Tibial artery (tissue), 4 donors: Measurements from ENCODE around the gene PAPPA2.

Source experiments
- DNase-seq, 2 donors: peaks; one replicate each; pipeline ENCODE4 v3.0.0-alpha.2; 2019
- H3K27ac ChIP-seq, 2 donors: fragments of 200-600 bp; sonication (generic) in 1 of 2; 1 replicate in 1 of 2; 2 replicates in 1 of 2; pipeline ENCODE4 v1.5.1; 2018 to 2019; ENCODE audit warnings: mild to moderate bottlenecking in 1 of 2
- H3K27me3 ChIP-seq, 2 donors: fragments of 200-600 bp; sonication (generic) in 1 of 2; one replicate each; pipeline versions ENCODE4 v1.5.1 to v1.6.0; 2016 to 2019
- H3K36me3 ChIP-seq, 3 donors: fragments of 200-600 bp; sonication (generic) in 2 of 3; one replicate each; pipeline ENCODE4 v1.5.1; 2016 to 2019; ENCODE audit warnings: mild to moderate bottlenecking in 2 of 3
- H3K4me1 ChIP-seq, 4 donors: fragments of 200-600 bp; sonication (generic) in 2 of 4; 1 replicate in 3 of 4; 2 replicates in 1 of 4; pipeline ENCODE4 v1.5.1; 2016 to 2019
- H3K4me3 ChIP-seq, 2 donors: fragments of 200-600 bp; sonication (generic) in 1 of 2; 1 replicate in 1 of 2; 2 replicates in 1 of 2; pipeline ENCODE4 v1.5.1; 2018 to 2019; ENCODE audit warnings: mild to moderate bottlenecking in 2 of 2
- H3K9me3 ChIP-seq, 3 donors: fragments of 200-600 bp; sonication (generic) in 1 of 3; one replicate each; pipeline ENCODE4 v1.5.1; 2016 to 2019
- CTCF ChIP-seq, 2 experiments: fragments of 200-600 bp in 1 of 2; fragments of 450-650 bp in 1 of 2; IDR thresholded peaks; one replicate each; pipeline ENCODE4 v1.5.1; 2017 to 2019; ENCODE audit warnings: antibody characterized with exemption in 2 of 2, mild to moderate bottlenecking in 1 of 2, moderate library complexity in 1 of 2
- intact Hi-C: fragments of 100-400 bp; cut with DNase I; formaldehyde crosslinking; loops from one replicate; pipeline ENCODE4 v1.15.0; 2023; ENCODE audit warnings: low total_unique reads

The PAPPA2 gene

GRCh38 chr1:176656257-176656995 lies 193.5 kb downstream of the PAPPA2 start:
- Histone ChIP-seq H3K27me3 (no peaks in the 10 kb centered on the region), H3K36me3 (no peaks in the 10 kb centered on the region), H3K27ac (peak overlapping the region; percentile 79 to 83), H3K9me3 (peaks cover 0 to 16% (median 5%) of the 10 kb centered on the region in 3 donors), H3K4me1 (peaks cover 0 to 24% (median 5%) of the 10 kb centered on the region in 4 donors), H3K4me3 (no peak overlapping the region)
- intact Hi-C loops, result no loop called here
- DNase-seq, result peak in 1 of 2 donors; percentile 30
- TF ChIP-seq CTCF (IDR thresholded peaks at IDR 0.05), result no peak

DNA sequence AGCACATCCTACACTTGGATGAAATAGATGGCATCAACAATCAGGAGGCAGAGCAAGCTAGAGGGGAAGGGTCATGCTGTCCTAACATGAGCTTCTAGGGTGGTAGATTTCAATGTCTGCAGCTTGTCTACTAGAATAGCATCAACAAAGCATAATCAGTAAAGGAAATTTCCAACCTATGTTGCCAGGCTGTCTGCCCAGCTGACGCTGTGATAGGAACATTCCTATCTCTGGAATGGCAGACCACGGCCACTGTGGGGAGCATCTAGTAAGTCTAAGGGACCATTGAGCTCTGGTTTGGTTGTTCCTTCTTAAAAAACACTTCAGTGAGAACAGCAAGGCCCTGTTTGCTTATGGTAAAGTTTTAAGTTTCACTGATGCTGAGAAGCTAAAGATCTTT lies 206.8 kb downstream of the PAPPA2 start:
- Histone ChIP-seq H3K4me3 (no peak overlapping the region), H3K27me3 (no peaks in the 10 kb centered on the region), H3K36me3 (no peaks in the 10 kb centered on the region), H3K27ac (no peak overlapping the region), H3K9me3 (no peaks in the 10 kb centered on the region), H3K4me1 (no peaks in the 10 kb centered on the region)
- intact Hi-C loops, result no loop called here
- no peak for TF ChIP-seq CTCF (IDR thresholded peaks at IDR 0.05)
- DNase-seq, result no peak

DNA sequence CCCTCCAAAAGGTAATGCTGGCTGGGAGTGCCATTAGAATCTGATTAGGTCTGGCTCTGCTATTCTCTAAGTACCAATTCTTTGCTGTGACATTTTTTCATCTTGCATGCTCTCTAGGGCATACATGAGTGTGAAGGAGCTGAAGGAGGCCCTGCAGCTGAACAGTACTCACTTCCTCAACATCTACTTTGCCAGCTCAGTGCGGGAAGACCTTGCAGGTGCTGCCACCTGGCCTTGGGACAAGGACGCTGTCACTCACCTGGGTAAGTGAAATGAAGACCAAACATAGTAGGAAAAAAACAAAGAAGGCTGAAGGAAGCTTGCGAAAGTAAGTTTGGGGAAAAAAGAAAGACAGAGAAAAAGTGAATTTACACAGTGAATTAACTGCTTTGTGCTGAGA lies 207.9 kb downstream of the PAPPA2 start:
- no peaks in the 10 kb centered on the region for H3K36me3 ChIP-seq
- intact Hi-C loops, result no loop called here
- H3K9me3 ChIP-seq, result no peaks in the 10 kb centered on the region
- no peak for TF ChIP-seq CTCF (IDR thresholded peaks at IDR 0.05)
- H3K27me3 ChIP-seq, result no peaks in the 10 kb centered on the region
- no peak overlapping the region for H3K4me3 ChIP-seq
- no peak overlapping the region for H3K27ac ChIP-seq
- H3K4me1 ChIP-seq, result no peaks in the 10 kb centered on the region
- no peak for DNase-seq

GRCh38 chr1:176682830-176683535 lies 220.0 kb downstream of the PAPPA2 start:
- H3K4me1 ChIP-seq, result no peaks in the 10 kb centered on the region
- no peaks in the 10 kb centered on the region for H3K9me3 ChIP-seq
- intact Hi-C loops, result no loop called here
- H3K27ac ChIP-seq, result no peak overlapping the region
- H3K4me3 ChIP-seq, result no peak overlapping the region
- no peak for DNase-seq
- TF ChIP-seq CTCF (IDR thresholded peaks at IDR 0.05), result no peak
- H3K27me3 ChIP-seq, result no peaks in the 10 kb centered on the region
- no peaks in the 10 kb centered on the region for H3K36me3 ChIP-seq

DNA sequence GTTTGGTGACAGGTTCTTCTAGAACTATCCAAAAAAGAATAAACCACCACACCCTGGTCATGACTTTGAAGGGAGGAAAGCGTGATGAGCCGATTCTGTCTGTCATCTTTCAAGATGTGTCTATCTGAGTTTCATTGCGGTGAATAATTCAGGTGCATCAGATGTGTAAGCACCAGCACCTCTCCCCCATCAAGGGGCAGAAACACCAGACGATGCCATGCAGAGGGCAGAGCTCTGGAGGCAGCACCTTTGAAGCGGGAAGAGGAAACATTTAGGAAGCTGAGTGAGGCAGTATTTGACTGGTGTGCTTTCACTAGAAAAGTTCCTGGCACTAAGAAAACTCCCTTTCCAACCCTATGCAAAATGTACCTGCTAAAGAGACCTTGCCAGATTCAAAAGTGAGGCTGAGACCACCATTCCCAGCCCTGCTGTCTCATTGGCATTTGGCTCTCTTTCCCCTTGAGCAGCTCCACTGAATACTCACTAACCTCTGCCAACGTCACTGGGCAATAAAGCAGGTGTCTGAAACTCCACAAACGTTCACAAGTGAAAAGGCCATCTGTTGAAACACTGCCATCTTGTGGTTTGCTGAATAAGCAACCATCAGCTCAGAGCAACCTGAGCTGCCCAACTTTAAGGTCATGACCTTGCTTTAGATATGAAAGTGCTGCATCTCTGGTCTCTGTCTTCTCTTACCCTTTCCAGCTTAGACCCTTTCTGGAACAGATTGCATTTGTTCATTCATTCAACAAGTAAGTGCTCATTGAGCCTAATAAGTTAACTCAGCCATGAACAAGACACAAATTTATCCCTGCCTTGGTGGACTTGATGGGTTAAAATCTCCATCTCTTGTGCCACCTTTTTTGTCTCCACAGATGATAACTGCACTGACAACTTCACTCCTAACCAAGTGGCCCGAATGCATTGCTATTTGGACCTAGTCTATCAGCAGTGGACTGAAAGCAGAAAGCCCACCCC lies 228.6 kb downstream of the PAPPA2 start:
- Histone ChIP-seq H3K4me3 (no peak overlapping the region), H3K4me1 (peaks cover 0 to 6% (median 0%) of the 10 kb centered on the region in 4 donors), H3K9me3 (no peaks in the 10 kb centered on the region), H3K36me3 (no peaks in the 10 kb centered on the region), H3K27me3 (no peaks in the 10 kb centered on the region), H3K27ac (no peak overlapping the region)
- DNase-seq, result no peak
- peak; percentile 65 to 69 for TF ChIP-seq CTCF (IDR thresholded peaks at IDR 0.05)
- intact Hi-C loops, result no loop called here
